IMR-90 (cell line): ENCODE data around the gene GNB2. TPM values are rescaled to one million over a fixed set of nuclear protein-coding genes. Genes with fewer than 3 reads are reported as not detected.

Experiments used
- ATAC-seq: fragments of 200-7000 bp; cut with Tn5 transposase; 2 replicates; pipeline ENCODE4 v1.9.1; 2020; ENCODE audit warnings: low read depth, mild to moderate bottlenecking, moderate library complexity
- BruUV-seq: library from RNA; stranded (reverse); fragments of 400-500 nt; replicated peaks from 2 replicates; lab custom pipeline; 2021; lab: Mats Ljungman, UMichigan
- CTCF ChIA-PET: fragments of 300-600 bp; formaldehyde crosslinking; extraction: SDS; loops from one replicate; lab custom pipeline; 2021; ENCODE audit warnings: antibody characterized with exemption; lab: Yijun Ruan, JAX
- POLR2A ChIA-PET: fragments of 300-600 bp; sonication (Branson Sonifier 250); formaldehyde crosslinking; loops from one replicate; lab custom pipeline; 2022; ENCODE audit warnings: antibody characterized with exemption; ENCODE audit not compliant: unreplicated experiment; lab: Charles Lee
- DNase-seq: peaks from one replicate; pipeline ENCODE4 v3.0.0; 2013
- H2AFZ ChIP-seq: replicated peaks from 2 replicates; pipeline ENCODE3; 2013; ENCODE audit warnings: low read length, mild to moderate bottlenecking; ENCODE audit not compliant: poor library complexity
- H2AK5ac ChIP-seq: 2 replicates; pipeline ENCODE4 v1.6.1; 2013; ENCODE audit warnings: low read depth, low read length, inconsistent platforms
- H2AK9ac ChIP-seq: replicated peaks from 2 replicates; pipeline ENCODE3; 2013; ENCODE audit warnings: mild to moderate bottlenecking, low read depth, low read length, moderate library complexity; ENCODE audit not compliant: poor library complexity
- H2BK120ac ChIP-seq: 2 replicates; pipeline ENCODE4 v1.6.1; 2013; ENCODE audit warnings: low read depth, low read length, inconsistent platforms
- H2BK15ac ChIP-seq: 3 replicates; pipeline ENCODE4 v1.6.1; 2013; ENCODE audit warnings: low read depth, low read length, inconsistent platforms
- H2BK20ac ChIP-seq: 2 replicates; pipeline ENCODE4 v1.6.1; 2013; ENCODE audit warnings: low read depth, mild to moderate bottlenecking, inconsistent platforms, low read length, moderate library complexity
- H2BK5ac ChIP-seq: 2 replicates; pipeline ENCODE4 v1.6.1; 2013; ENCODE audit warnings: mild to moderate bottlenecking, low read depth, low read length, inconsistent platforms; ENCODE audit not compliant: poor library complexity, severe bottlenecking
- H3K14ac ChIP-seq: replicated peaks from 2 replicates; pipeline ENCODE4 v1.6.1; 2013; ENCODE audit warnings: low read depth, low read length, inconsistent platforms
- H3K18ac ChIP-seq: 2 replicates; pipeline ENCODE4 v1.6.1; 2013; ENCODE audit warnings: low read depth, low read length, control low read depth
- H3K23ac ChIP-seq: 2 replicates; pipeline ENCODE4 v1.6.1; 2013; ENCODE audit warnings: low read depth, low read length, inconsistent platforms
- H3K27ac ChIP-seq: 2 replicates; pipeline ENCODE4 v1.5.1; 2013; ENCODE audit warnings: mild to moderate bottlenecking, control low read depth, low read length; ENCODE audit not compliant: insufficient read depth
- H3K27me3 ChIP-seq: 2 replicates; pipeline ENCODE4 v1.6.1; 2013; ENCODE audit warnings: low read length; ENCODE audit not compliant: control insufficient read depth, insufficient read depth
- H3K36me3 ChIP-seq: 2 replicates; pipeline ENCODE4 v1.6.1; 2013; ENCODE audit warnings: low read length, mixed read lengths; ENCODE audit not compliant: control insufficient read depth, insufficient read depth
- H3K4ac ChIP-seq: 2 replicates; pipeline ENCODE4 v1.6.1; 2013; ENCODE audit warnings: low read depth, low read length, inconsistent platforms
- H3K4me1 ChIP-seq: 2 replicates; pipeline ENCODE4 v1.6.1; 2013; ENCODE audit warnings: low read length, mixed read lengths; ENCODE audit not compliant: control insufficient read depth, insufficient read depth
- H3K4me2 ChIP-seq: 2 replicates; pipeline ENCODE4 v1.6.1; 2013; ENCODE audit warnings: low read depth, mild to moderate bottlenecking, control low read depth, low read length, moderate library complexity
- H3K4me3 ChIP-seq: 2 replicates; pipeline ENCODE4 v1.5.1; 2013; ENCODE audit warnings: low read depth, mild to moderate bottlenecking, control low read depth, low read length, moderate library complexity; ENCODE audit not compliant: insufficient read depth
- H3K56ac ChIP-seq: 2 replicates; pipeline ENCODE4 v1.6.1; 2013; ENCODE audit warnings: low read length, inconsistent platforms; ENCODE audit not compliant: insufficient read depth; ENCODE audit errors: extremely low read depth
- H3K79me1 ChIP-seq, 2 experiments: 2 replicates each; pipeline ENCODE4 v1.6.1; 2013; ENCODE audit warnings: low read length in 2 of 2, inconsistent platforms in 1 of 2, low read depth in 1 of 2
- H3K9ac ChIP-seq: 2 replicates; pipeline ENCODE4 v1.6.1; 2013; ENCODE audit warnings: low read depth, low read length, control low read depth
- H3K9me1 ChIP-seq: 2 replicates; pipeline ENCODE4 v1.6.1; 2013; ENCODE audit warnings: low read length, inconsistent platforms; ENCODE audit not compliant: insufficient read depth
- H3K9me3 ChIP-seq: 2 replicates; pipeline ENCODE4 v1.6.1; 2013; ENCODE audit warnings: low read length; ENCODE audit not compliant: control insufficient read depth, insufficient read depth
- H4K20me1 ChIP-seq: 2 replicates; pipeline ENCODE4 v1.6.1; 2013; ENCODE audit warnings: low read length, inconsistent platforms; ENCODE audit not compliant: insufficient read depth
- H4K5ac ChIP-seq: 2 replicates; pipeline ENCODE4 v1.6.1; 2013; ENCODE audit warnings: mild to moderate bottlenecking, low read depth, low read length, control low read depth
- H4K8ac ChIP-seq, 2 experiments: 2 replicates each; pipeline ENCODE4 v1.6.1; 2013; ENCODE audit warnings: low read depth in 2 of 2, low read length in 2 of 2, control low read depth in 1 of 2, inconsistent platforms in 1 of 2
- H4K91ac ChIP-seq: 2 replicates; pipeline ENCODE4 v1.6.1; 2013; ENCODE audit warnings: low read depth, low read length, inconsistent platforms; ENCODE audit not compliant: insufficient read depth
- CEBPB ChIP-seq: IDR thresholded peaks from 2 replicates; pipeline ENCODE4 v1.6.1; 2012; ENCODE audit warnings: low read depth, low read length, improper control_type of control experiment
- CHD1 ChIP-seq: IDR thresholded peaks from 2 replicates; pipeline ENCODE4 v1.6.1; 2012; ENCODE audit warnings: low read depth, low read length, improper control_type of control experiment
- FOS ChIP-seq: fragments of 150-350 bp; IDR thresholded peaks from 2 replicates; pipeline ENCODE4 v1.6.1; 2016; ENCODE audit warnings: low read depth, low read length
- MAFK ChIP-seq: IDR thresholded peaks from 2 replicates; pipeline ENCODE4 v1.6.1; 2012; ENCODE audit warnings: low read depth, low read length, improper control_type of control experiment
- MXI1 ChIP-seq: IDR thresholded peaks from 2 replicates; pipeline ENCODE4 v1.6.1; 2012; ENCODE audit warnings: low read depth, mild to moderate bottlenecking, low read length, moderate library complexity, borderline replicate concordance
- NFE2L2 ChIP-seq: fragments of 150-350 bp; IDR thresholded peaks from 2 replicates; pipeline ENCODE4 v1.6.1; 2016; ENCODE audit warnings: low read depth, mild to moderate bottlenecking, low read length
- POLR2A ChIP-seq: IDR thresholded peaks from 2 replicates; pipeline ENCODE4 v1.6.1; 2012; ENCODE audit warnings: mild to moderate bottlenecking, low read depth, low read length
- RCOR1 ChIP-seq: IDR thresholded peaks from 2 replicates; pipeline ENCODE4 v1.6.1; 2012; ENCODE audit warnings: mild to moderate bottlenecking, low read length, improper control_type of control experiment; ENCODE audit not compliant: insufficient replicate concordance
- USF2 ChIP-seq: fragments of 150-350 bp; IDR thresholded peaks from 2 replicates; pipeline ENCODE4 v1.6.1; 2017; ENCODE audit warnings: mild to moderate bottlenecking, antibody characterized with exemption, low read length, low read depth
- WGBS, 2 experiments: methylation state at CpG; one replicate each; pipeline versions ENCODE4 v1.1.5 to v1.1.7; 2013; ENCODE audit warnings: missing lambda C conversion rate in 2 of 2; ENCODE audit not compliant: insufficient read length in 1 of 2; ENCODE audit errors: extremely low coverage in 2 of 2; 5-methylcytosine and 5-hydroxymethylcytosine counted together
- dilution Hi-C: fragments of 300-500 bp; cut with HindIII; formaldehyde crosslinking; loops from one replicate; pipeline ENCODE4 v1.14.3; 2018; ENCODE audit warnings: low sequenced_read_pairs; ENCODE audit not compliant: unreplicated experiment
- in situ Hi-C: fragments of 300-500 bp; cut with MboI; formaldehyde crosslinking; loops from 3 replicates; pipeline ENCODE4 v1.14.3; 2019; ENCODE audit warnings: low sequenced_read_pairs, inconsistent platforms, mixed read lengths
- intact Hi-C: fragments of 100-400 bp; cut with micrococcal nuclease; formaldehyde crosslinking; loops from 2 replicates; pipeline ENCODE4 v1.10.0; 2022
- polyA plus RNA-seq, 3 experiments: library from polyadenylated mRNA; depleted of rRNA; stranded (reverse); fragments of >200 nt; gene quantifications; 2 replicates each; pipeline ENCODE4 v1.2.3, GENCODE V29; 2012; ENCODE audit warnings: low replicate concordance in 1 of 3
- total RNA-seq: library from RNA; depleted of rRNA; stranded (reverse); fragments of >200 nt; gene quantifications from 2 replicates; pipeline ENCODE4 v1.2.3, GENCODE V29; 2012

GNB2 gene
- total and polyA plus RNA-seq, 2 of the 4 experiments (the other 2 are of a cell fraction), result 62.0 to 279 TPM

GRCh38 chr7:100680576-100681271 lies 7.2 kb downstream of the GNB2 start:
- TF ChIP-seq MXI1, result no peak
- TF ChIP-seq RCOR1, result no peak
- TF ChIP-seq MAFK, result no peak
- no peak for TF ChIP-seq NFE2L2
- no peak for TF ChIP-seq CEBPB
- no peak for TF ChIP-seq POLR2A
- no peak for TF ChIP-seq USF2
- TF ChIP-seq CHD1, result no peak
- TF ChIP-seq FOS, result no peak
- ChIA-PET POLR2A (interaction anchor here (1.1 kb wide), 1 partner anchor 13 kb away, joined by 5 read pairs; the partner anchor contains the start of gene GIGYF1), CTCF (no interaction called here)
- Histone ChIP-seq H3K9me1 (no peaks in the 10 kb centered on the region), H2BK120ac (no peak overlapping the region), H4K5ac (no peak overlapping the region), H2AFZ (peak overlapping the region; percentile 33), H3K4ac (no peak overlapping the region), H2BK20ac (no peak overlapping the region), H3K4me3 (no peak overlapping the region), H3K27ac (no peak overlapping the region), H3K4me2 (no peak overlapping the region), H2BK5ac (no peak overlapping the region), H3K79me1 (peaks cover 13 to 48% of the 10 kb centered on the region in 2 experiments), H3K56ac (no peak overlapping the region), H3K18ac (no peak overlapping the region), H3K36me3 (peaks cover 84% of the 10 kb centered on the region), H2BK15ac (no peak overlapping the region), H3K23ac (no peak overlapping the region), H3K9ac (no peak overlapping the region), H4K20me1 (peaks cover 51% of the 10 kb centered on the region), H4K91ac (no peak overlapping the region), H3K14ac (no peak overlapping the region), H3K27me3 (no peaks in the 10 kb centered on the region), H3K9me3 (no peaks in the 10 kb centered on the region), H2AK9ac (peak overlapping the region; percentile 15), H4K8ac (no peak overlapping the region), H3K4me1 (peaks cover 9% of the 10 kb centered on the region), H2AK5ac (no peak overlapping the region)
- DNase-seq, result no peak
- dilution Hi-C loops, result no loop called here
- WGBS, 2 experiments, result 87% methylated on average over 3 of the region's 18 CpGs; no CpG with 5 or more reads in 1 of the 2 experiments
- intact Hi-C loops, result no loop called here
- in situ Hi-C loops, result no loop called here
- no TSS peak for BruUV-seq
- no peak for ATAC-seq
